ENCODE results near the gene SMCR8. TPM values are rescaled to one million over a fixed set of nuclear protein-coding genes. Genes with fewer than 3 reads are reported as not detected.

SMCR8 gene
- total RNA-seq, 2 donors from 2014 or later: 20.7 to 22.2 TPM

DNA sequence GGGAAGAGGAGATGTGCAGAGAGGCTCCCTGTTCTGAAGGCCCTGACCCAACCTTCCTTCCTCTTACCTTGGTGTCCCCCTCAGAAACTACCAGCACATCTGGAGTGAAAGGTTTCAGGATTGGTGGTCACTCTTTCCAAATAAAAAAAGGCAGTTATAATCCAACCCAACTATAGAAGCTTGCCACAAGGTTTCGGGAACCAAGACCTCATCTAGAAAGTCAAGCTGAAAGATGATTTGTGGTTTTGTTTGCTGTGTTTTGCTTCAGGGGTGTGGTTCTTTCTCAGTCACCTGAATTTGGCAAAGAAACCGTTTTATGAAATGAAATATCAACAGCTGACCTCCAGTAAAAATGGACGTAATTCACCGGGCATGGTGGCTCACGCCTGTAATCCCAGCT, 28.9 kb downstream of the SMCR8 start:
- Mint-ChIP-seq H3K4me1 (no peaks in the 10 kb centered on the region), H3K27me3 (ENCODE audit: insufficient read depth) (no peaks in the 10 kb centered on the region), H3K9me3 (peaks cover 18% of the 10 kb centered on the region), H3K27ac (no peak overlapping the region), H3K4me3 (no peak overlapping the region), H3K36me3 (ENCODE audit: low read depth) (peaks cover 85% of the 10 kb centered on the region)
- H3K36me3 ChIP-seq (ENCODE audit: control insufficient read depth, insufficient read depth, low read length): peaks cover 75% of the 10 kb centered on the region
- no peak overlapping the region for H3K27ac ChIP-seq (ENCODE audit: low read depth, low read length)
- H3K27me3 ChIP-seq (ENCODE audit: control insufficient read depth, insufficient read depth, low read length, poor library complexity, severe bottlenecking): no peaks in the 10 kb centered on the region
- no peak overlapping the region for H3K9ac ChIP-seq (ENCODE audit: extremely low read depth, low read length, poor library complexity, severe bottlenecking)
- TF ChIP-seq, protein P1, sequence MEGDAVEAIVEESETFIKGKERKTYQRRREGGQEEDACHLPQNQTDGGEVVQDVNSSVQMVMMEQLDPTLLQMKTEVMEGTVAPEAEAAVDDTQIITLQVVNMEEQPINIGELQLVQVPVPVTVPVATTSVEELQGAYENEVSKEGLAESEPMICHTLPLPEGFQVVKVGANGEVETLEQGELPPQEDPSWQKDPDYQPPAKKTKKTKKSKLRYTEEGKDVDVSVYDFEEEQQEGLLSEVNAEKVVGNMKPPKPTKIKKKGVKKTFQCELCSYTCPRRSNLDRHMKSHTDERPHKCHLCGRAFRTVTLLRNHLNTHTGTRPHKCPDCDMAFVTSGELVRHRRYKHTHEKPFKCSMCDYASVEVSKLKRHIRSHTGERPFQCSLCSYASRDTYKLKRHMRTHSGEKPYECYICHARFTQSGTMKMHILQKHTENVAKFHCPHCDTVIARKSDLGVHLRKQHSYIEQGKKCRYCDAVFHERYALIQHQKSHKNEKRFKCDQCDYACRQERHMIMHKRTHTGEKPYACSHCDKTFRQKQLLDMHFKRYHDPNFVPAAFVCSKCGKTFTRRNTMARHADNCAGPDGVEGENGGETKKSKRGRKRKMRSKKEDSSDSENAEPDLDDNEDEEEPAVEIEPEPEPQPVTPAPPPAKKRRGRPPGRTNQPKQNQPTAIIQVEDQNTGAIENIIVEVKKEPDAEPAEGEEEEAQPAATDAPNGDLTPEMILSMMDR (conservative IDR thresholded peaks at IDR 0.05): no peak
- DNase-seq: no peak
- 92 to 96% methylated on average over 5 of the region's 5 CpGs for WGBS, 2 experiments (ENCODE audit: insufficient coverage in 1 of 2, insufficient read length in 1 of 2)
- H3K4me3 ChIP-seq (ENCODE audit: low read length): no peak overlapping the region
- no peaks in the 10 kb centered on the region for H3K4me1 ChIP-seq (ENCODE audit: control insufficient read depth, insufficient read depth, low read length)
- peaks cover 19% of the 10 kb centered on the region for H3K9me3 ChIP-seq (ENCODE audit: control insufficient read depth, low read length)

DNA sequence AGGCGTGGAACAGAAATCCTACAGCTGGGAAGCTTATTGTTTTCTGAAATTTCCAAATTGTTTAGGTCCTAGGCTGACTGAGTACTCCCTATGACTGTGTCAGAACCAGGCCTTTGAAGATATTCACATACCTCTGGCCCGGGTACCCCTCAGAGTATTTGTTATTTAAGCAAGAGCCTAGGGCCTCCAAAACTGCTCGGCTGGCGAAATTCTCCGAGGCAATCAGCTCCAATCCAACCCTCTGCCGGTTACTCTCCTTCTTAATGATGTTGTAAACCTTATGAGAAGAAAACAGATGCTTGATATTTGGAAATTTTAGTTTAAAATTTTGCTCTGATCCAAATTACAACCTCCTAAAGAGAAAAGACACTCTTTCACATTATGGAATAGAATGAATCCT, 38.4 kb downstream of the SMCR8 start:
- no peaks in the 10 kb centered on the region for H3K27me3 ChIP-seq (ENCODE audit: control insufficient read depth, insufficient read depth, low read length, poor library complexity, severe bottlenecking)
- Mint-ChIP-seq H3K9me3 (no peaks in the 10 kb centered on the region), H3K36me3 (ENCODE audit: low read depth) (peaks cover 55% of the 10 kb centered on the region), H3K27ac (no peak overlapping the region), H3K4me1 (no peaks in the 10 kb centered on the region), H3K4me3 (no peak overlapping the region), H3K27me3 (ENCODE audit: insufficient read depth) (no peaks in the 10 kb centered on the region)
- WGBS, 2 experiments (ENCODE audit: insufficient coverage in 1 of 2, insufficient read length in 1 of 2): 90 to 95% methylated on average over 5 of the region's 6 CpGs
- no peak overlapping the region for H3K9ac ChIP-seq (ENCODE audit: extremely low read depth, low read length, poor library complexity, severe bottlenecking)
- H3K36me3 ChIP-seq (ENCODE audit: control insufficient read depth, insufficient read depth, low read length): peaks cover 50% of the 10 kb centered on the region
- H3K27ac ChIP-seq (ENCODE audit: low read depth, low read length): no peak overlapping the region
- TF ChIP-seq, protein P1 (conservative IDR thresholded peaks at IDR 0.05): no peak
- no peaks in the 10 kb centered on the region for H3K9me3 ChIP-seq (ENCODE audit: control insufficient read depth, low read length)
- no peak overlapping the region for H3K4me3 ChIP-seq (ENCODE audit: low read length)
- no peaks in the 10 kb centered on the region for H3K4me1 ChIP-seq (ENCODE audit: control insufficient read depth, insufficient read depth, low read length)
- DNase-seq: no peak

DNA sequence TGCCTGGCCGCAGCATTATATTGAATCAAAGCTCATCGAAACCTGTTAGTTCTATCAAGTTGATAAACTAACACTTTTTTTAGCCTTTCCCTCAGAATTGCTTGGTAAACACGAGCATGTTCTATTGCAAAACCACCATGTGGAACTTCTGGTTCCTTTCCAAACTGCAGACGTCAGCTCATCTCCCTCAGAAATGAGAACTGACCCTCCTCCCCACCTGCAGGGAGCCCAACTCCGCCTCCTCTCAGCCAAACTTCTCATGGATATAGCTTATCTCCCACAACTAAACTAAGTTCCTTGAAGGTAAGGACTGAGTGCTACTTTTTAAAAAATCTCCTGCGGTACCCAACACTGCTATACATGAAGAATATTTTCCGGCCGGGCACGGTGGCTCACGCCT, 41.5 kb downstream of the SMCR8 start:
- Histone ChIP-seq H3K9me3 (ENCODE audit: control insufficient read depth, low read length) (no peaks in the 10 kb centered on the region), H3K4me1 (ENCODE audit: control insufficient read depth, insufficient read depth, low read length) (no peaks in the 10 kb centered on the region), H3K4me3 (ENCODE audit: low read length) (no peak overlapping the region), H3K27ac (ENCODE audit: low read depth, low read length) (no peak overlapping the region), H3K9ac (ENCODE audit: extremely low read depth, low read length, poor library complexity, severe bottlenecking) (no peak overlapping the region), H3K36me3 (ENCODE audit: control insufficient read depth, insufficient read depth, low read length) (peaks cover 45% of the 10 kb centered on the region), H3K27me3 (ENCODE audit: control insufficient read depth, insufficient read depth, low read length, poor library complexity, severe bottlenecking) (no peaks in the 10 kb centered on the region)
- TF ChIP-seq, protein P1 (conservative IDR thresholded peaks at IDR 0.05): no peak
- 95 to 96% methylated on average over 8 to 10 of the region's 10 CpGs for WGBS, 2 experiments (ENCODE audit: insufficient coverage in 1 of 2, insufficient read length in 1 of 2)
- Mint-ChIP-seq H3K4me3 (no peak overlapping the region), H3K27me3 (ENCODE audit: insufficient read depth) (no peaks in the 10 kb centered on the region), H3K4me1 (no peaks in the 10 kb centered on the region), H3K9me3 (no peaks in the 10 kb centered on the region), H3K27ac (no peak overlapping the region), H3K36me3 (ENCODE audit: low read depth) (peaks cover 56% of the 10 kb centered on the region)
- DNase-seq: no peak
